Nephron progenitor cell (in vitro differentiated cells): ENCODE results near the gene HOXA2.

Source experiments
- DNase-seq: peaks from one replicate; pipeline ENCODE4 v3.0.0; 2021
- H3K27ac Mint-ChIP-seq: 2 replicates; pipeline ENCODE4 v1.8.0; 2021; ENCODE audit warnings: mild to moderate bottlenecking, moderate library complexity, mixed read lengths
- H3K27me3 Mint-ChIP-seq: 2 replicates; pipeline ENCODE4 v1.8.0; 2021; ENCODE audit warnings: mild to moderate bottlenecking, low read depth, mixed read lengths; ENCODE audit not compliant: poor library complexity
- H3K36me3 Mint-ChIP-seq: 2 replicates; pipeline ENCODE4 v1.8.0; 2021; ENCODE audit warnings: low read depth, mixed read lengths
- H3K4me1 Mint-ChIP-seq: 2 replicates; pipeline ENCODE4 v1.8.0; 2021; ENCODE audit warnings: mixed read lengths
- H3K4me3 Mint-ChIP-seq: 2 replicates; pipeline ENCODE4 v1.8.0; 2021; ENCODE audit warnings: mild to moderate bottlenecking, moderate library complexity, mixed read lengths
- H3K9me3 Mint-ChIP-seq: 2 replicates; pipeline ENCODE4 v1.8.0; 2021; ENCODE audit warnings: mild to moderate bottlenecking, moderate library complexity, mixed read lengths
- CTCF ChIP-seq: fragments of 200-600 bp; sonication (generic); IDR thresholded peaks from 2 replicates; pipeline ENCODE4 v1.5.0; 2021; ENCODE audit warnings: antibody characterized with exemption

Gene HOXA2

GRCh38 chr7:27106181-27106900 is 3.9 kb upstream of the HOXA2 start:
- DNase-seq, result no peak
- TF ChIP-seq CTCF, result no peak
- Mint-ChIP-seq H3K4me3 (peak overlapping the region; percentile 99), H3K9me3 (no peaks in the 10 kb centered on the region), H3K27me3 (no peaks in the 10 kb centered on the region), H3K27ac (peak overlapping the region; percentile 100), H3K36me3 (peaks cover 35% of the 10 kb centered on the region), H3K4me1 (peaks cover 91% of the 10 kb centered on the region)

GRCh38 chr7:27105301-27106031 is 3.0 kb upstream of the HOXA2 start:
- Mint-ChIP-seq H3K9me3 (no peaks in the 10 kb centered on the region), H3K27ac (peak overlapping the region; percentile 100), H3K36me3 (peaks cover 43% of the 10 kb centered on the region), H3K27me3 (no peaks in the 10 kb centered on the region), H3K4me1 (peaks cover 91% of the 10 kb centered on the region), H3K4me3 (peak overlapping the region; percentile 99)
- no peak for DNase-seq
- TF ChIP-seq CTCF, result no peak

GRCh38 chr7:27104341-27105058 is 2.0 kb upstream of the HOXA2 start:
- H3K4me1 Mint-ChIP-seq, result peaks cover 91% of the 10 kb centered on the region
- peaks cover 49% of the 10 kb centered on the region for H3K36me3 Mint-ChIP-seq
- DNase-seq, result no peak
- no peak for TF ChIP-seq CTCF
- H3K9me3 Mint-ChIP-seq, result no peaks in the 10 kb centered on the region
- H3K27ac Mint-ChIP-seq, result peak overlapping the region; percentile 100
- H3K27me3 Mint-ChIP-seq, result no peaks in the 10 kb centered on the region
- peak overlapping the region; percentile 99 for H3K4me3 Mint-ChIP-seq

- H3K4me1 Mint-ChIP-seq, result peaks cover 89% of the 10 kb centered on the region
- peak overlapping the region; percentile 100 for H3K27ac Mint-ChIP-seq
- peaks cover 56% of the 10 kb centered on the region for H3K36me3 Mint-ChIP-seq
- H3K9me3 Mint-ChIP-seq, result no peaks in the 10 kb centered on the region
- no peak for TF ChIP-seq CTCF
- H3K27me3 Mint-ChIP-seq, result no peaks in the 10 kb centered on the region
- DNase-seq, result peak; percentile 65
- H3K4me3 Mint-ChIP-seq, result peak overlapping the region; percentile 99
Measured at GRCh38 chr7:27103489-27104226, 1.2 kb upstream of the HOXA2 start.

- peak overlapping the region; percentile 99 for H3K4me3 Mint-ChIP-seq
- H3K36me3 Mint-ChIP-seq, result peaks cover 60% of the 10 kb centered on the region
- H3K27ac Mint-ChIP-seq, result peak overlapping the region; percentile 100
- TF ChIP-seq CTCF, result no peak
- no peaks in the 10 kb centered on the region for H3K27me3 Mint-ChIP-seq
- H3K9me3 Mint-ChIP-seq, result no peaks in the 10 kb centered on the region
- peak; percentile 71 for DNase-seq
- H3K4me1 Mint-ChIP-seq, result peaks cover 76% of the 10 kb centered on the region
Measured at GRCh38 chr7:27101957-27102580, 414 bp downstream of the HOXA2 start.
